D721Med (cell line): ENCODE results near the gene FCRL2.
A peak's percentile ranks its signal among the peaks of the same experiment; 100 is the strongest.

ENCODE experiments used
- DNase-seq: peaks from one replicate; pipeline ENCODE4 v3.0.0; 2011; ENCODE audit warnings: low spot score; ENCODE audit not compliant: insufficient read length
- FAIRE-seq: peaks from 2 replicates; lab custom pipeline; 2011; peaks lifted over from hg19 to GRCh38; lab: Jason Lieb, UNC
- TF ChIP-seq, protein P1 (sequence below): IDR thresholded peaks from 2 replicates; pipeline ENCODE4 v1.5.1; 2012; ENCODE audit warnings: mild to moderate bottlenecking, control low read depth; ENCODE audit not compliant: insufficient read depth; ENCODE audit errors: missing control alignments

The FCRL2 gene

DNA sequence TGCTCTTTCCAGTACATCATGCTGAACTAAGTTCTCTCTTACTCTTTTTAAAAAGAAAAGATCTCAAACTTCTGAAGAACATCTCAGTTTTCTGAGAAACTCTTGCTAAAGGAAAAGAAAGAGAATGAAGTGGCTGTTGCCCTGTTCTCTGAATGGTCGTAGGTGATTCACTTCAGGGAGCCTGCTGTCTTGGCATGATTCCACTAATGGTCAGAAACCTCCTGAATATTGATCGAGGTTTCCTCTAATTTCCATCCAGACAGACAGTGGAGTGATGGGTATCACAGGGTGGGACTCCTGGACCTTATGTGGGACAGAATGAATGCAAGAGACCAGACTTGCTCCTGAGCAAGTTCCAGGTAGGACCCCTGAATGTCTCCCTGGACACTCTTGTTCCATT is 2.5 kb downstream of the FCRL2 start:
- no peak for DNase-seq
- TF ChIP-seq, protein P1, sequence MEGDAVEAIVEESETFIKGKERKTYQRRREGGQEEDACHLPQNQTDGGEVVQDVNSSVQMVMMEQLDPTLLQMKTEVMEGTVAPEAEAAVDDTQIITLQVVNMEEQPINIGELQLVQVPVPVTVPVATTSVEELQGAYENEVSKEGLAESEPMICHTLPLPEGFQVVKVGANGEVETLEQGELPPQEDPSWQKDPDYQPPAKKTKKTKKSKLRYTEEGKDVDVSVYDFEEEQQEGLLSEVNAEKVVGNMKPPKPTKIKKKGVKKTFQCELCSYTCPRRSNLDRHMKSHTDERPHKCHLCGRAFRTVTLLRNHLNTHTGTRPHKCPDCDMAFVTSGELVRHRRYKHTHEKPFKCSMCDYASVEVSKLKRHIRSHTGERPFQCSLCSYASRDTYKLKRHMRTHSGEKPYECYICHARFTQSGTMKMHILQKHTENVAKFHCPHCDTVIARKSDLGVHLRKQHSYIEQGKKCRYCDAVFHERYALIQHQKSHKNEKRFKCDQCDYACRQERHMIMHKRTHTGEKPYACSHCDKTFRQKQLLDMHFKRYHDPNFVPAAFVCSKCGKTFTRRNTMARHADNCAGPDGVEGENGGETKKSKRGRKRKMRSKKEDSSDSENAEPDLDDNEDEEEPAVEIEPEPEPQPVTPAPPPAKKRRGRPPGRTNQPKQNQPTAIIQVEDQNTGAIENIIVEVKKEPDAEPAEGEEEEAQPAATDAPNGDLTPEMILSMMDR: no peak
- FAIRE-seq: no peak

DNA sequence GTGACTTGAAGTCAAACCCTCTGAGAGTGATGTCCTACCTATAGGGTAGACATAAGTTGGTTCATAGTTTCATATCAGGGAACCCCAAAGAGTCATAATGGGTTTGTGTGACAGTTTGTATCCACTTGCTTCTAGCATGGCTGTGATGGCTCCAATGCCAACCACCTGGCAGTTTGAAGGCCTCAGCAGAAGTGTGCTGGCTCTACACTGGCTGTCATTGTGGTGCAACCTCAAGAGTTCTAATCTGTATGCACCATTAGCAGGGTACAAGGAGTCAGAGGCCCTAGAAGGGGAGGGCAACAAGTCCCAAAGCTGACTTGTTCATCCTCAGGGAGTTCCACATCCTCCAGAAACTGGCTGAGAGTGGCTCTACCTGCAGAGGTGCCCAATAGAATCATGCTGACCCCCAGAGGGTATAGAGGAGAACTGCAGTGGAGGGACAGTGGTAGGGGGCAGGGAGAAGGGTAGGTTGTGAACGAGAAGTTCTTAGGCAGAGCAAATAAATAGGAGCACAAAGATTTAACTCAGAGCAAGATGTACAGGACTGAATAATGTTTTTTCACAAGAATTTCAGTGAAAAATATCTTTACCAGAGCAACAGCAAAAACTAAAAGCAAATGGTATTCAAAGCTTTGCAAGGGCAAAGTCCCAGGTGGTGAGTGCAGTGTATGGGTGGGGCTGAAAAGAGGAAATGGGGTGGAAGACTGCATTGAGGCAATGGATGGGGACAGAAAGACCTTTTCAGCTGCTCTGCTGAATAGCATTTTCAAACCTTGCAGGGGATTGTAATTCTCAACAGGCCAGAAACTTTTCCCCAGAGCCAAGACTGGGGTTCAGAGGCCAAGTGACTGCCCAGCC is 3.2 kb downstream of the FCRL2 start:
- DNase-seq (no peak), FAIRE-seq (no peak)
- TF ChIP-seq, protein P1: peak; percentile 61

DNA sequence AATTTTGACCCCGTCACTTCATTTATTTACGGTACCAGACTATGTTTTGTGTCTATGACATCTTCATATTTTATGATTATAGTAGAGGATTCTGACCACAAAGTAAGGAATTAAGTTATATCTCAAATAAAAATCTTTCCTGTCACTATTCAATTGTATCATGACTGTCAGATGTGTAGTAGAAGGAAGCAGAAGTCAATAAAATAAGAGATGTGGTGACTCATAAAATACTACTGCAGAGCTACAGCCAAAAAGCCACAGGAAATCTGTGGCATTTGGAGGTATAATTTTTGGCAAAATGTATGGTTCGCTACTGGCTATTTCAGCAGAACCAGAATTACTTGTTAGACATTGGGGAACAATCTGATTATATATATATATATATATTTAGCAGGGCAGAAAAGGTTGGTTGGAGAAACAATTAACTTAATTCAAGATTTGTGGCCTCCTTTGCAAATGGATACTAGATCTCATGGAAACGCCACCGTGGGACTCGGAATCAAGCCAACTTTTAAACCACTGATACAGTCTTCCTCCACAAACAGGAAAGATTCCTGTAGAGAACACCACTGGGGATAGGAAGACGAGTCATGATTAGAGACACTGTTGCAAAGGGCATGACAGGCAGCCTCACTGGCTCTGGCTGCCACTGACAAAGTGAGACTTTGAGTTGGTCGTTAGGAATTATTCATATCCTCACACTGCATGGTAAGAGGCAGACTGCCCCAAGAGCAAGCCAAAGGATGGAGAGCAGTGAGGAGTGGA is 5.1 kb downstream of the FCRL2 start:
- TF ChIP-seq, protein P1: no peak
- DNase-seq (no peak), FAIRE-seq (no peak)

DNA sequence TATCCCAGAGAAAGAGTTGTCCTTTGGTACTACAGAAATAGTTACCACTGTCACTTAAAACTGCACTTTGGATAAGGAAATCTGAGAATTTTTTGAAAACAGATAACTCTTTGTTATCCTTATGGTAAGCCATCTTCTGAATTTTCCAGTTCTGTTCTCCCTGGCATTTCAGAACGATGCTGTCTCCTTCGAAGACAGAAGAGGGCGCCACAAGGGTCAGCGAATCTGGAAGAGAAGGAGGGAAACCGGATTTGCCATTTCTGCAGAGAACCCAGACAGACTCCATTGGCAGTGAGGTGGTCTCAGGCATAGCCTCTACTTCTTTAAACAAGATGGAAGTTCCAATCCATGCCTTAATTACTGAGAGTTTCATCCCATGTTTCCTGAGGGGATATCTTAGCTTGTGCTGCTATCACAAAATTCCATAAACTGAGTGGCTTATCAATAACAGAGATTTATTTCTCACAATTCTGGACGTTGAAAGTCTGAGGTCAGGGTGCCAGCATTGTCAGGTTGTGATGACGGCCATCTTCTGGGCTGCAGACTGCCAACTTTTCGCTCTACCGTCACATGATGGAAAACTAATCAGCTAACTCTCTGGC is 6.4 kb downstream of the FCRL2 start:
- FAIRE-seq: no peak
- DNase-seq: no peak
- TF ChIP-seq, protein P1: peak; percentile 31

DNA sequence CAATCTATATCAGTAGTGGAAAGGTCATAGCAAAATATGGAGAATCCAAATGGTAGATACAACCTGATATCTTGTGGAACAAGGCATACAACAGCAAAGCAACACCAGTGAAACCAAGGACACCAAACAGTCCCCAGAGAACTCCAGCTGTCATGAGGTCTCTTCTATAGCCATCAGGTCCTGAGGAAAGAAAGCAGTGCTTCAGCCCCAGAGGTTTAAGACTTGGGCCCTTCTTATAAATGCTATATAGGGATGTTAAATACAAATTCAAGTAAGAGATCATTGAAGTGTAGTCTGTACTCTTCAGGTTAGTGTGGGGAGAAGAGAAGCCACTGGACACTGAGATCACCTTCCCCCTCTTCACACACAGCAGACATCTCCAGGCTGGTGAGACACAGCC is 10.1 kb downstream of the FCRL2 start:
- FAIRE-seq (no peak), DNase-seq (no peak)
- TF ChIP-seq, protein P1: no peak

DNA sequence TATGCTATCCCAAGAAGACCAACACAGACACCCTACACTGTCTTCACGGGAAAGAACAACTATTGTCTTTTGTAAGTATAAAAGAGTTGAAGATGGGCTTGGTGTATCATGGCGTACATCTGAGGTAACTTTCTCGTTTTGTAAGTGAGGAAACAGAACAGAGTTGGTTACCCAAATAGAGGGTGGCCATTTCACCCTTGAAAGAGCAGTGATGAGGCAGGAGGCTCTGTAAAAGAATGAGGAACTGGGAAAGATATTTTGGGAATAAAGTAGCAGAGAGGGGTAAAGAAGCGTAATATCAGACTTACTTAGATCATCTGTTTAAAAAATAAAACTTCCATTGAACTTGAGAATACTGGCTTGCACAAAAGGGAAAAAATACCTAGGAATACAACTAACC is 18.9 kb downstream of the FCRL2 start:
- FAIRE-seq (no peak), DNase-seq (no peak)
- TF ChIP-seq, protein P1: no peak
